Neutrophil (primary cell): Measurements from ENCODE around the gene KRT16.

Experiments used
- H3K27ac ChIP-seq: fragments of 200-600 bp; sonication (generic); 2 replicates; pipeline ENCODE4 v1.5.1; 2016; ENCODE audit warnings: mild to moderate bottlenecking, moderate library complexity
- H3K27me3 ChIP-seq: fragments of 200-600 bp; sonication (generic); 2 replicates; pipeline ENCODE4 v1.6.0; 2016; ENCODE audit warnings: mild to moderate bottlenecking
- H3K36me3 ChIP-seq: fragments of 200-600 bp; sonication (generic); 2 replicates; pipeline ENCODE4 v1.5.1; 2017
- H3K4me1 ChIP-seq, 2 experiments: fragments of 200-600 bp in 1 of 2; sonication (generic) in 1 of 2; 1 replicate in 1 of 2; 2 replicates in 1 of 2; pipeline versions ENCODE4 v1.5.1 to v1.6.1; 2013 to 2016; ENCODE audit warnings: low read depth in 1 of 2, low read length in 1 of 2, mild to moderate bottlenecking in 1 of 2, moderate library complexity in 1 of 2; ENCODE audit not compliant: control insufficient read depth in 1 of 2, insufficient read depth in 1 of 2
- H3K4me3 ChIP-seq, 2 experiments: fragments of 200-600 bp in 1 of 2; sonication (generic) in 1 of 2; 1 replicate in 1 of 2; 2 replicates in 1 of 2; pipeline ENCODE4 v1.5.1; 2013 to 2016; ENCODE audit warnings: low read depth in 1 of 2, low read length in 1 of 2, mild to moderate bottlenecking in 1 of 2, moderate library complexity in 1 of 2
- H3K9me3 ChIP-seq: fragments of 200-600 bp; sonication (generic); 2 replicates; pipeline ENCODE4 v1.5.1; 2016
- TF ChIP-seq, protein P1 (sequence below): fragments of 200-600 bp; sonication (generic); IDR thresholded peaks from 2 replicates; pipeline ENCODE4 v1.5.1; 2016; ENCODE audit warnings: antibody characterized with exemption

KRT16 gene

DNA sequence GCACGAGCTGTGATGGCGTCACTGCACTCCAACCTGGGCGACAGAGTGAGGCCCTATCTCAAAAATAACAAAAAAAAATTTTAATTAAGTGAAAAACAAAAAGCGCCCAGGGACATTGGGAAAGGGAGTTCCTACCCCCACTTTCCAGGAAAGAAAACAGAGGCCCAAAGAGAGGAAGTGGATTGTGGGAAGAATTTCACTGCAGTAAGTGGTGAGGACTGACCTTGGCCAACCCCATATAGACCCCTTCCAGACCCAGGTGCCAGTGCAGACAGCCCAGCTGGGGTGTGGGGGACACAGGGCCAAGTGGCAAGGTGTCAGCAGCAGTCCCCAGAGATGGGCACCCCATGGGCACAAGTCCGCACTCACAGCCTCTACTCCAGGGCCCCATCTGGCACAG is 40.9 kb upstream of the KRT16 start:
- Histone ChIP-seq H3K9me3 (no peaks in the 10 kb centered on the region), H3K4me3 (no peak overlapping the region), H3K36me3 (no peaks in the 10 kb centered on the region), H3K27ac (no peak overlapping the region), H3K4me1 (peaks cover 4 to 5% of the 10 kb centered on the region in 2 experiments), H3K27me3 (peaks cover 7% of the 10 kb centered on the region)
- TF ChIP-seq, protein P1, sequence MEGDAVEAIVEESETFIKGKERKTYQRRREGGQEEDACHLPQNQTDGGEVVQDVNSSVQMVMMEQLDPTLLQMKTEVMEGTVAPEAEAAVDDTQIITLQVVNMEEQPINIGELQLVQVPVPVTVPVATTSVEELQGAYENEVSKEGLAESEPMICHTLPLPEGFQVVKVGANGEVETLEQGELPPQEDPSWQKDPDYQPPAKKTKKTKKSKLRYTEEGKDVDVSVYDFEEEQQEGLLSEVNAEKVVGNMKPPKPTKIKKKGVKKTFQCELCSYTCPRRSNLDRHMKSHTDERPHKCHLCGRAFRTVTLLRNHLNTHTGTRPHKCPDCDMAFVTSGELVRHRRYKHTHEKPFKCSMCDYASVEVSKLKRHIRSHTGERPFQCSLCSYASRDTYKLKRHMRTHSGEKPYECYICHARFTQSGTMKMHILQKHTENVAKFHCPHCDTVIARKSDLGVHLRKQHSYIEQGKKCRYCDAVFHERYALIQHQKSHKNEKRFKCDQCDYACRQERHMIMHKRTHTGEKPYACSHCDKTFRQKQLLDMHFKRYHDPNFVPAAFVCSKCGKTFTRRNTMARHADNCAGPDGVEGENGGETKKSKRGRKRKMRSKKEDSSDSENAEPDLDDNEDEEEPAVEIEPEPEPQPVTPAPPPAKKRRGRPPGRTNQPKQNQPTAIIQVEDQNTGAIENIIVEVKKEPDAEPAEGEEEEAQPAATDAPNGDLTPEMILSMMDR = no peak

GRCh38 chr17:41652461-41652970 is 39.9 kb upstream of the KRT16 start:
- Histone ChIP-seq H3K4me1 (peaks cover 13 to 14% of the 10 kb centered on the region in 2 experiments), H3K27me3 (peaks cover 3% of the 10 kb centered on the region), H3K4me3 (no peak overlapping the region), H3K36me3 (no peaks in the 10 kb centered on the region), H3K9me3 (no peaks in the 10 kb centered on the region), H3K27ac (no peak overlapping the region)
- TF ChIP-seq, protein P1 = no peak

DNA sequence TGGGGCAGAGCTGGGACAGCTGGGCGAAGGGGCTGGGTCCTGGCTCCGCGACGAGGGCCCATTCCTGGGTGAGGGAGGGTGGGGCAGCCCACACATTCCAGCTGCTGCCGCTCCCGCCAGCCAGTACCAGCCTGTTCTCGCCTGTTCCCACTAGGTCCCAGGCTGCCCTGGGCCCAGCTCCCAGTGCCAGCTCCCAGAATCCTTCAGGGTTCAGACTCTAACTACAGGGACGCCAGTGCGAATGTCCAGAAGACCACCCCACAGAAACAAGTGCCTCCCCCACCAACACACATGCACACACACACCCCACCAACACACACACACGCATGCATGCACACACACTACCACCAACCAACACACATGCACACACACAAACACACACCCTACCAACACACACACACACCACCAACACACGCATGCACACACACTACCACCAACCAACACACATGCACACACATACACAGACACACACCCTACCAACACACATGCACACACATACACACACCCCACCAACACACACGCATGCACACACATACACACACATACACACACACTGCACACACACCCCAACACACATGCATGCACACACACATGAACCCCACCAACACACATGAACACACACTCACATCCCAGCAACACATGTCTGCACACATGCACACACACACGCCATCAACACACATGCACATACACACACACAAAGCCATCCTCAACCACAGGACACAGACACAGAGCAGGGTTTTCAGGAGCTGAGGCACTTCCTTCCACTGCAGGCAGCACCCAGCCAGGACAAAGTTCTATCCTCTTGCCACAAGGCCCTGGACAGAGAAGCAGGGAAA is 39.3 kb upstream of the KRT16 start:
- TF ChIP-seq, protein P1 = no peak
- Histone ChIP-seq H3K4me1 (peaks cover 14% of the 10 kb centered on the region in 2 experiments), H3K4me3 (no peak overlapping the region), H3K27me3 (no peaks in the 10 kb centered on the region), H3K27ac (no peak overlapping the region), H3K9me3 (no peaks in the 10 kb centered on the region), H3K36me3 (no peaks in the 10 kb centered on the region)

GRCh38 chr17:41650794-41651624 is 38.4 kb upstream of the KRT16 start:
- H3K27ac ChIP-seq = no peak overlapping the region
- H3K27me3 ChIP-seq = no peaks in the 10 kb centered on the region
- TF ChIP-seq, protein P1 = no peak
- H3K9me3 ChIP-seq = no peaks in the 10 kb centered on the region
- H3K36me3 ChIP-seq = no peaks in the 10 kb centered on the region
- H3K4me3 ChIP-seq = no peak overlapping the region
- H3K4me1 ChIP-seq = peaks cover 17 to 19% of the 10 kb centered on the region in 2 experiments

DNA sequence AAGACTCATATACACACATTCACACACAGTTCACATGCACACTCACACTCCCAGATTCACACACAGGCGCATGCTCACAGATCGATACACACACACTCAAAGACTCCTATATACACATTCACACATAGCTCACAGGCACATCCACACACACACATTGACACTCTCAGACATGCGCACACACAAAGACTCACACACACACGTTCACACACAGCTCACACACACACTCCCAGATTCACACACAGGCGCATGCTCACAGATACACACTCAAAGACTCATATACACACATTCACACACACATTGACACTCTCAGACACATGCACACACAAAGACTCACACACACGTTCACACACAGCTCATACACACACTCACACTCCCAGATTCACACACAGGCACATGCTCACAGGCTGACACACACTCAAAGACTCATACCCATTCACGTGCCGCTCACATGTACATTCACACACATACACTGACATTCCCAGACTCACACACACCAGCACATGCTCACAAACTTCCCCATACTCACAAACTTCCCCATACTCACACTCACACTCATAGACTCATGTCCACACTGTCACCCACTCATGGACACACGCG is 37.5 kb upstream of the KRT16 start:
- Histone ChIP-seq H3K4me3 (no peak overlapping the region), H3K36me3 (no peaks in the 10 kb centered on the region), H3K27me3 (no peaks in the 10 kb centered on the region), H3K27ac (no peak overlapping the region), H3K4me1 (peaks cover 27 to 29% of the 10 kb centered on the region in 2 experiments), H3K9me3 (no peaks in the 10 kb centered on the region)
- TF ChIP-seq, protein P1 = no peak
